Measurements from ENCODE around the gene RNF135. TPM values are rescaled to one million over a fixed set of nuclear protein-coding genes. Genes with fewer than 3 reads are reported as not detected.

The RNF135 gene
- total RNA-seq, 1 donor from 2014 or later, result 5.6 TPM

- DNase-seq (ENCODE audit: low read depth) (no peak), FAIRE-seq (no peak)
- Mint-ChIP-seq H3K4me1 (ENCODE audit: low read depth, unreplicated experiment) (peaks cover 2% of the 10 kb centered on the region), H3K4me3 (ENCODE audit: unreplicated experiment) (peak overlapping the region; percentile 77), H3K36me3 (ENCODE audit: low read depth, unreplicated experiment) (peaks cover 3% of the 10 kb centered on the region), H3K27me3 (ENCODE audit: low read depth, unreplicated experiment) (peaks cover 50% of the 10 kb centered on the region), H3K9me3 (ENCODE audit: unreplicated experiment) (no peaks in the 10 kb centered on the region), H3K27ac (ENCODE audit: unreplicated experiment) (no peak overlapping the region)
- Histone ChIP-seq H3K27ac (ENCODE audit: low read depth, low read length) (no peak overlapping the region), H3K9ac (ENCODE audit: low read length) (no peak overlapping the region), H2AFZ (ENCODE audit: low read depth, low read length) (peak overlapping the region; percentile 62), H3K36me3 (ENCODE audit: insufficient read depth, low read length) (no peaks in the 10 kb centered on the region), H4K20me1 (ENCODE audit: insufficient read depth, low read length) (no peaks in the 10 kb centered on the region), H3K4me3 (ENCODE audit: insufficient read depth, low read depth, low read length) (no peak overlapping the region), H3K27me3 (ENCODE audit: insufficient read depth, low read length) (peaks cover 27% of the 10 kb centered on the region), H3K4me2 (ENCODE audit: low read length) (peak overlapping the region; percentile 75), H3K4me1 (ENCODE audit: insufficient read depth, low read length) (peaks cover 14% of the 10 kb centered on the region), H3K79me2 (ENCODE audit: insufficient read depth, low read length) (no peaks in the 10 kb centered on the region), H3K9me3 (ENCODE audit: insufficient read depth, low read depth, low read length) (no peaks in the 10 kb centered on the region)
- TF ChIP-seq, protein P1, sequence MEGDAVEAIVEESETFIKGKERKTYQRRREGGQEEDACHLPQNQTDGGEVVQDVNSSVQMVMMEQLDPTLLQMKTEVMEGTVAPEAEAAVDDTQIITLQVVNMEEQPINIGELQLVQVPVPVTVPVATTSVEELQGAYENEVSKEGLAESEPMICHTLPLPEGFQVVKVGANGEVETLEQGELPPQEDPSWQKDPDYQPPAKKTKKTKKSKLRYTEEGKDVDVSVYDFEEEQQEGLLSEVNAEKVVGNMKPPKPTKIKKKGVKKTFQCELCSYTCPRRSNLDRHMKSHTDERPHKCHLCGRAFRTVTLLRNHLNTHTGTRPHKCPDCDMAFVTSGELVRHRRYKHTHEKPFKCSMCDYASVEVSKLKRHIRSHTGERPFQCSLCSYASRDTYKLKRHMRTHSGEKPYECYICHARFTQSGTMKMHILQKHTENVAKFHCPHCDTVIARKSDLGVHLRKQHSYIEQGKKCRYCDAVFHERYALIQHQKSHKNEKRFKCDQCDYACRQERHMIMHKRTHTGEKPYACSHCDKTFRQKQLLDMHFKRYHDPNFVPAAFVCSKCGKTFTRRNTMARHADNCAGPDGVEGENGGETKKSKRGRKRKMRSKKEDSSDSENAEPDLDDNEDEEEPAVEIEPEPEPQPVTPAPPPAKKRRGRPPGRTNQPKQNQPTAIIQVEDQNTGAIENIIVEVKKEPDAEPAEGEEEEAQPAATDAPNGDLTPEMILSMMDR (IDR thresholded peaks at IDR 0.05; ENCODE audit: insufficient read depth, low read depth, low read length), result no peak
- peak; percentile 87 for TF ChIP-seq EZH2 (IDR thresholded peaks at IDR 0.05; ENCODE audit: insufficient read depth, low read length)
Measured at GRCh38 chr17:30922235-30923030, 48.4 kb upstream of the RNF135 start.

GRCh38 chr17:30924341-30924740 lies 46.5 kb upstream of the RNF135 start:
- DNase-seq (ENCODE audit: low read depth) (no peak), FAIRE-seq (no peak)

More at GRCh38 chr17:30924341-30924740, 46.5 kb upstream of the RNF135 start:
- Mint-ChIP-seq H3K27me3 (ENCODE audit: low read depth, unreplicated experiment) (peaks cover 51% of the 10 kb centered on the region), H3K9me3 (ENCODE audit: unreplicated experiment) (no peaks in the 10 kb centered on the region), H3K4me3 (ENCODE audit: unreplicated experiment) (no peak overlapping the region), H3K27ac (ENCODE audit: unreplicated experiment) (no peak overlapping the region), H3K4me1 (ENCODE audit: low read depth, unreplicated experiment) (peaks cover 2% of the 10 kb centered on the region), H3K36me3 (ENCODE audit: low read depth, unreplicated experiment) (peaks cover 3% of the 10 kb centered on the region)
- peaks cover 27% of the 10 kb centered on the region for H3K27me3 ChIP-seq (ENCODE audit: insufficient read depth, low read length)
- no peaks in the 10 kb centered on the region for H3K79me2 ChIP-seq (ENCODE audit: insufficient read depth, low read length)
- no peak overlapping the region for H3K27ac ChIP-seq (ENCODE audit: low read depth, low read length)
- H3K4me3 ChIP-seq (ENCODE audit: insufficient read depth, low read depth, low read length), result no peak overlapping the region
- H3K9ac ChIP-seq (ENCODE audit: low read length), result no peak overlapping the region
- H4K20me1 ChIP-seq (ENCODE audit: insufficient read depth, low read length), result no peaks in the 10 kb centered on the region
- no peaks in the 10 kb centered on the region for H3K9me3 ChIP-seq (ENCODE audit: insufficient read depth, low read depth, low read length)
- H2AFZ ChIP-seq (ENCODE audit: low read depth, low read length), result no peak overlapping the region
- H3K4me2 ChIP-seq (ENCODE audit: low read length), result no peak overlapping the region
- peaks cover 14% of the 10 kb centered on the region for H3K4me1 ChIP-seq (ENCODE audit: insufficient read depth, low read length)
- TF ChIP-seq, protein P1 (IDR thresholded peaks at IDR 0.05; ENCODE audit: insufficient read depth, low read depth, low read length), result no peak
- no peak for TF ChIP-seq EZH2 (IDR thresholded peaks at IDR 0.05; ENCODE audit: insufficient read depth, low read length)
- H3K36me3 ChIP-seq (ENCODE audit: insufficient read depth, low read length), result no peaks in the 10 kb centered on the region
